Erythroblast (primary cell): ENCODE measurements around the gene EVI2B.

Experiments
- GATA1 ChIP-seq: IDR thresholded peaks from 2 replicates; pipeline ENCODE4 v1.6.1; 2011; ENCODE audit warnings: low read depth, mild to moderate bottlenecking, control low read depth, low read length, moderate library complexity
- POLR2A ChIP-seq: IDR thresholded peaks from 2 replicates; pipeline ENCODE4 v1.6.1; 2011; ENCODE audit warnings: mild to moderate bottlenecking, low read length

DNA sequence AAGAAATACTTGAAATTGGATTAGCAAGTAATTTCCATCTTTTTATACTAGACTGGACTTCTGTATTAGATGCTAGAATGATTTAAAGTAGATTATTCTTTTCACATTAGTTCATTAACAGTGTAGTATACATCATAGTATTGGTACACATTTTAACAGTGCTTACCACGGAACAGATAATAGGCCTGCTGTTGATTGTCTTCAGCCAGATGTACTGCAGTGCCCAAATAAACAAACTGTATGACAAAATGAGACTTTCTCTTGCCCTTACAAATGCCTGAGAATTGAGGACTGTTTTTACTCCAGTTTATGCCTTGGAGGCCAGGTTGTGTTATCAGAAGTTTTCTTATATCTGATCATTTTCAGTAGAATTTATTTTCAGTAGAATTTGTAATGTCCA lies 6.9 kb upstream of the EVI2B start:
- TF ChIP-seq POLR2A, result no peak
- no peak for TF ChIP-seq GATA1
